Activated CD4-positive, alpha-beta T cell treated with anti-CD3 and anti-CD28 coated beads, Interleukin-2, amount 50 U/mL, for 48 hours (primary cell): ENCODE data around the gene ZNF529.

Experiments used
- DNase-seq, 2 experiments: peaks; one replicate each; pipeline ENCODE4 v3.0.0-alpha.2; 2020

Gene ZNF529

GRCh38 chr19:36508325-36508724 is 64.8 kb downstream of the ZNF529 start:
- no peak for DNase-seq

GRCh38 chr19:36501973-36502372 is 71.1 kb downstream of the ZNF529 start:
- DNase-seq: no peak

- no peak for DNase-seq
Measured at GRCh38 chr19:36497001-36497400, 76.1 kb downstream of the ZNF529 start.
